Mesodermal cell (in vitro differentiated cells): ENCODE measurements around the gene FAM72B.
"Not testable (repeated sequence)": the region's sequence is repeated elsewhere in the genome, so short reads cannot be mapped to it uniquely, and the experiment has no call there.

Experiments used
- H3K27ac ChIP-seq: 2 replicates; pipeline ENCODE4 v1.7.0; 2013; ENCODE audit warnings: mild to moderate bottlenecking, low read depth, low read length, moderate library complexity; ENCODE audit not compliant: severe bottlenecking
- H3K36me3 ChIP-seq: 2 replicates; pipeline ENCODE4 v1.7.1; 2013; ENCODE audit warnings: mild to moderate bottlenecking, low read length, moderate library complexity; ENCODE audit not compliant: control insufficient read depth, insufficient read depth
- H3K4me1 ChIP-seq: one replicate; pipeline ENCODE4 v1.7.1; 2013; ENCODE audit warnings: mild to moderate bottlenecking, low read length; ENCODE audit not compliant: insufficient read depth, control insufficient read depth, poor library complexity, severe bottlenecking
- H3K4me3 ChIP-seq: 2 replicates; pipeline ENCODE4 v1.7.0; 2013; ENCODE audit warnings: low read length, control low read depth, mild to moderate bottlenecking; ENCODE audit not compliant: insufficient read depth, poor library complexity, severe bottlenecking; ENCODE audit errors: extremely low read depth
- H3K9me3 ChIP-seq: 2 replicates; pipeline ENCODE4 v1.7.1; 2013; ENCODE audit warnings: mild to moderate bottlenecking, low read length, moderate library complexity; ENCODE audit not compliant: control insufficient read depth
- WGBS, 2 experiments: methylation state at CpG; one replicate each; pipeline ENCODE4 v1.1.5; 2013; ENCODE audit warnings: missing lambda C conversion rate in 2 of 2; ENCODE audit not compliant: insufficient coverage in 2 of 2; 5-methylcytosine and 5-hydroxymethylcytosine counted together

Gene FAM72B

DNA sequence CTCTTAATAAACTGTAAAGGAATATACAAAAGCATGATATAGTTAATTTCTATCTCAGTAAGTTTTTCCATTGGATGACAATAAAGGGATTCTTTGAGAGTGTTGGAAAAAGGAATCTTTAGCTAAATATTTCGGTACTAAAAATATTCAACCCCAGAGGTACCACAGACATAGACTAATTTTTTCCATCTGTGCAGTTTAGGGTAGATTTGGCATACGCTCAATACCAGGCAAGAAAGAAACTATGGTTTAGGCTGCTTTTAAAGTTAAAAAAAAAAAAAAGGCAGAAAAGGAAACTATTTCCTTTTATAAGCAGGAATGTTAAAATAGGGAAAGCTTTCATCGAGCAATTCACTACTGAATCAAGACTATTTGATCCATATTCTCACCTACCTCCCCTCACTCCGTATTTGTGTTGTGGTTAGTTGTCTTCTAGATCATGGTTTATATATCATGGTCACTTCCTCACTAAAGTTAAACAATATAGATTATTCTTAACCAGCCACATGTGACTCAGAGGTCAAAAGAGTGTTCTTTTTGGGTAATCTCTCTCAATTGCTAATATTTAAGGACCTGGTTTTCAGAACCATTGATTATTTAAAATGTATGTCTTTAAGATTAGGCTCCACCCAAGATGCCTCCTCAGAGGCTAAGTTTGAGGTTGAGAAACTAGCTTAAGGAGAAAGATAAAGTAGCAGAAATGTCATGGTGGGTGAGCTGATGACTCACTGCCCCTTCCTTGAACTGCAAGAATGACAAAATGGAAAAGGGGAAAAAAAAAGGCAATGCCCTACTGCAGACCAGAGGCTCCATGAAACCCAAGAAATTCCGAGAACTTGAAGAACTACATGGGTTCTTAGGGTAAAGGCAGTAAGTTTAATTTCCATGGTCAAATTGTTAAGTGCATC lies 20.0 kb downstream of the FAM72B start:
- H3K27ac ChIP-seq, H3K4me1 ChIP-seq, H3K36me3 ChIP-seq, H3K4me3 ChIP-seq, H3K9me3 ChIP-seq: not testable (repeated sequence)
- no CpG with 5 or more reads among the region's 5 CpGs for WGBS, 2 experiments

GRCh38 chr1:121161199-121161901 lies 22.8 kb downstream of the FAM72B start:
- not testable (repeated sequence) for H3K4me3 ChIP-seq, H3K4me1 ChIP-seq, H3K27ac ChIP-seq, H3K9me3 ChIP-seq, H3K36me3 ChIP-seq
- WGBS, 2 experiments: no CpG with 5 or more reads among the region's 6 CpGs

- not testable (repeated sequence) for H3K4me3 ChIP-seq, H3K36me3 ChIP-seq, H3K4me1 ChIP-seq, H3K9me3 ChIP-seq
- WGBS, 2 experiments: no CpG with 5 or more reads among the region's 2 CpGs
- peak overlapping the region; percentile 72 for H3K27ac ChIP-seq
Measured at GRCh38 chr1:121160118-121160517, 24.0 kb downstream of the FAM72B start.

GRCh38 chr1:121157609-121158008 lies 26.5 kb downstream of the FAM72B start:
- not testable (repeated sequence) for H3K4me3 ChIP-seq

DNA sequence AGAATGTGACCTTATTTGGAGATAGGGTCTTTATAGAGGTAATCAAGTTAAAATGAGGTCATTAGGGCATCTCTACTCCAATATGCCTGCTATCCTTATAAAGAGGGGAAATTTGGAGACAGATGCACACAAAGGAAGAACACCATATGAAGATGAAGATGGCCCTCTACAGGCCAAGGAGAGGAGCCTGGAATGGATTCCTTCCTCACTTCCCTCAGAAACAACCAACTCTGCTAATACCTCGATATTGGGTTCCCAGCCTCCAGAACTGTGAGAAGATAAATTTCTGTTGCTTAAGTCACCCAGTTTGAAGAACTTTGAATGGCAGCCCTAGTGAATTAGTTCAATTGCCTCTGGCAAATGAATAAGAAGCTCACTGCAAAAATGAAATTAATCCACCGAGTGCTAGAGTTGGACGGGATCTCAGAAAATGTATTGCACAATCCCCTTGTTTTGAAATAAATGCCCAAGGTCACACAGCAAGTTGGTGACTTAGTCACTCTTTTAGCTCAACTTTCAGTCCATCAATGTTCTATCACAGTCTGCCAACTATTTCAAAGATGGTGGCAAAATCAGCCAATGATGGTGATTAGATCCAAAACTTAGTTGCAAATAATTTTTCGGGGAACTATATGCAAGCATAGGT lies 27.1 kb downstream of the FAM72B start:
- H3K27ac ChIP-seq, H3K36me3 ChIP-seq, H3K9me3 ChIP-seq, H3K4me1 ChIP-seq, H3K4me3 ChIP-seq: not testable (repeated sequence)
- no CpG with 5 or more reads among the region's 4 CpGs for WGBS, 2 experiments

More at GRCh38 chr1:121157609-121158008, 26.5 kb downstream of the FAM72B start:
- no CpG with 5 or more reads among the region's 2 CpGs for WGBS, 2 experiments
- H3K4me1 ChIP-seq, H3K36me3 ChIP-seq, H3K9me3 ChIP-seq, H3K27ac ChIP-seq: not testable (repeated sequence)

- not testable (repeated sequence) for H3K9me3 ChIP-seq, H3K4me1 ChIP-seq, H3K36me3 ChIP-seq, H3K4me3 ChIP-seq, H3K27ac ChIP-seq
- WGBS, 2 experiments: no CpG with 5 or more reads among the region's 6 CpGs
Measured at GRCh38 chr1:121155671-121156358, 28.3 kb downstream of the FAM72B start.

DNA sequence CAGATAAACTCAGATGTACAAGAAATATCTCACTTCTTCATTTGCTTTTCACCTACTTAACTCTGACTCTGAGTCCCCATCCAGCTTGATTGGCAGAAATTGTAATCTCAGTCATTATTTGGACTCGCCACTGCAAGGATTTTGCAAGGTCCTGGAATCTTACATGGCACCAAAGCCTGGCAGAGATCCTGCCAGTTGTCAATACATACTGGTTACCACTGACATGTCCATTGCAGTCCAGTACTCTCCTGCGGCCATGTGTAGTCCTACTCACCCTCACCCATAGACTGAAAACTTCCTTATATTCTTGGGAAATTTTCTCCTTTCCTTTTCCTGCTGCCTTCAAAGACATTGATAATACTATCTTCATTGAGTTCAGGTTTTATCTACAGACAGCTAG lies 29.3 kb downstream of the FAM72B start:
- 100% methylated on average over 1 of the region's 2 CpGs; no CpG with 5 or more reads in 1 of the 2 experiments for WGBS, 2 experiments
- H3K4me1 ChIP-seq, H3K4me3 ChIP-seq, H3K9me3 ChIP-seq, H3K27ac ChIP-seq, H3K36me3 ChIP-seq: not testable (repeated sequence)

GRCh38 chr1:121152788-121153187 lies 31.4 kb downstream of the FAM72B start:
- not testable (repeated sequence) for H3K4me1 ChIP-seq, H3K27ac ChIP-seq, H3K9me3 ChIP-seq, H3K4me3 ChIP-seq, H3K36me3 ChIP-seq

- H3K4me3 ChIP-seq, H3K4me1 ChIP-seq, H3K9me3 ChIP-seq, H3K36me3 ChIP-seq, H3K27ac ChIP-seq: not testable (repeated sequence)
- no CpG with 5 or more reads among the region's 1 CpG for WGBS, 2 experiments
Measured at GRCh38 chr1:121151294-121151693, 32.8 kb downstream of the FAM72B start.

DNA sequence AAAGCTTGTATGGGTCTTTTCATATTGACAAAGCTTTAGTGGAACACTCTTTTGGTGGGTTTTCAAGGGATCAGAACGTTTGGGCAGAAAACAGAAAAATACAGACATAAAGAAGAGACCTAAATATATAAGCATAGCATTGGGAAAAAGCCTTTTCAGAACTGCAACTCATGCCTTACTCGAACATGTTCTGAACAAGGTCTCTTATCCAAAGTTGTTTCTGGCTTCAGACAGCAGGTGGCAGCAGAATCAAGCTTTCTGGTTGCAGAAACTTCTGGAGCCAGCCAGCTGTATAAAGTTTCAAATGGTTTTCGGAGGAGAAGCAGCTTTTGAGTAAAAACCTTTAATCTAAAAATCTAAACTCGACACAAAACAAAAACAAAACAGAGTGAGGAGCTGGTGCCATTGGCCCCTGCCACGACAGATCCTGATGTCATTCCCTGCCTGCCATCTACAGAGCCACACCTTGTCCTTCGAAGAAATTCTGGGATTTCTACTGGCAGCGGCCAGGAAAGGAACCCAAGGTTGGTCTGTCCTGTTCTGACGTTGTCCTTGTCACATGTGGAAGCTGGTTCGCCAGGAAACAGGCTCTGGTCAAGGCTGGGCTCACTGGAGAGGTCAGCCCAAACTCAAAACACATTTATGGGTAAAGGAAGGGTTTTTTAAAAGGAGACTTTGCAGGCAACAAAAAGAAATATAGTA lies 35.5 kb downstream of the FAM72B start:
- not testable (repeated sequence) for H3K4me3 ChIP-seq, H3K27ac ChIP-seq, H3K9me3 ChIP-seq, H3K4me1 ChIP-seq, H3K36me3 ChIP-seq
- no CpG with 5 or more reads among the region's 9 CpGs for WGBS, 2 experiments
